HG02943 (cell line): Measurements from ENCODE around the gene PFDN4.

Experiments used
- ATAC-seq: cut with Tn5 transposase; IDR thresholded peaks from one replicate; pipeline ENCODE4 v1.9.1; 2021; ENCODE audit warnings: mild to moderate bottlenecking, low read depth, moderate library complexity; ENCODE audit not compliant: unreplicated experiment

The PFDN4 gene

GRCh38 chr20:54172856-54173652 lies 34.8 kb upstream of the PFDN4 start:
- no peak for ATAC-seq

DNA sequence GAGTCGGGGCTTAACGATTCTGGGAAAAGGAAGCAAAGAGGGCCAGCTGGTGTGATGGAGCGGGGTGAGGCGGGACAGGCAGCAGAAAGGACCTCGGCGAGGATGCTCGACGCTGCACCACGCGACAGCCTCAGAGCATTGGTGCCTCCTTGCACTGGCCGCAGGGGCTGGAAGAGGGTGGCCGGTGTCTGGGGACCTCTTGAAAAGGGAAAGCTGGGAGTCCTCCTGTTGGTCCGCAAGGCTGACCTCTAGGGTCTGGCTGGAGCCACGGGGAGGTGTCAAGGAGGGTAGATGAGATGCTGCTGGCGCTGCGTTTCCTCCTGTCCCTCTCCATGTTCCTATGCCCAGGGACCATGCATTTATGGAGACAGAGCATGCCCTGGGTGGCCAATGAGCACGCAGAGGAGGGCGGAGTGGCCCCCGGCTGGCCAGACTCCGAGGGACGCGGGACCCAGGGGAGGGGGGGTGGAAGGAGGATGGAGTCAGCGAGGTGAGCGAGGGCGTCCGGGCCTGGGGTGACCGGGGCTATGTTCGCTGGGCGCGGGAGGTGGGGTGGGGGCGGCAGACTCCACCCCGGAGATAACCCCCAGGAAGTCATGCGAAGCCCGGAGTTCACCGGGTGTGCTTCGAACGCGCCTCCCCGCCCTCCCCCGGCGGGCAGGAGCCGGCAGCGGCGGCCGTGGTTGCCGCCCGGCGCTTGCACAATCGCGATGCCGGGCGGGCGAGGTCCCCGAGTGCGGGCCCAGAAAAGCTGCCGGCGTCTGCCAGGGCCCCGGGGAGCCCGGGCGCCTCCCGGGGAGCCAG lies 34.0 kb upstream of the PFDN4 start, which contains the start of gene CYP24A1:
CYP24A1 (minus strand) TSS at position 334 of the 804 bp plus-strand sequence. CDS start 407 bp downstream, outside the sequence.
- ATAC-seq = no peak

DNA sequence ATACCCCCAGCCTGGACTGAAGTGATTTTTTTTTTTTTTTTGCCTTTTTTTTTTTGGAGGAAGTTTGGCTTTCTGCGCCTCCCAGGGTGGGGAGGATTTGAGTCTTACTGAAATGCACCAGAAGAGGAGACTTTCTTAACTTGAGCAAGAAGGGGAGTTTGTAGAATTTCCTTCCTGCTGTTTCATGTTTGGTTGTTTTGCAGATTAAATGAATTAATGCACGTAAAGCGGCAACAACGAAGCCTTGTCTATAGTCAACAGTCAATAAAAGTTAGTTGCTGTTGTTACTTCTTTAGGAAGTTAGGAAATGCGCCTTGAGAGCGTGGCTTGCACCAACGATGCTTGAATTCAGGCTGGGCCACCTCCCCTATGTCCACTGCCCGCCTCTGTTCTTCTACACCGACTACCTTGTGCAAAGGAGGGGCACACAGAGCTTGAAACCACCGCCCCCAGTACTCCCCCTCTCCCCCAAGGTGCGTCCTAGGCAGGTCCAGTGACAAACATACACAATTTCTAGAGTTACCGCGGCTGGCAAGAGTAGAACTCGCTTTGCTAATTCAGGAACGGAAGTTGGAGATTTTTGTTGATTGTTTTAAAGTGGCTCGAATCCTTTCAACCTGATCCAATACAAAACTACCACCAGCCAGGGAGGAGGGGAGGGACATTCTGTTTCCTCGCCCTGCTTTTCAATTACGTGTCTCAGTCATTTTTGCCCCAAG lies 33.3 kb upstream of the PFDN4 start:
- no peak for ATAC-seq

GRCh38 chr20:54176610-54177009 lies 31.3 kb upstream of the PFDN4 start:
- no peak for ATAC-seq

DNA sequence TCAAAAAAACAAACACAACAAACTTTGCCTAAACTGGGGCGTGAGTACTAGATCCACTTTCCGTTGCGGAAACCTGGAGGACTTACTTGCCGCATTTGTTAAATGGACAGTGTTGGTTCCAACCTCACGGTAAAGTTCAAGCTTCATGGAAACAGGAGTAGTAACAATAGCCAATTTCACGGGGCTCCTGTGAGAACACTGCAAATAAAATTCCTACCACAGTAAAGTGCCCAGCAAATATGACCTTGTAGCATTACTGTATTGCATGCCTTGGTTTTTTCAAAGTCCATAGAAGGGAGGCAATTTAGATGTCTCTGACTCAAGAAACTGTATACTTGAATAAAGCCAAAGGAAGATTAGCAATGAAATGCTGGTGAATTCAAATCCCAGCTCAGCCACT lies 30.5 kb upstream of the PFDN4 start:
- ATAC-seq = no peak

- no peak for ATAC-seq
These were observed 29.6 kb upstream of the PFDN4 start for GRCh38 chr20:54178256-54178655.

- no peak for ATAC-seq
These were observed 27.9 kb upstream of the PFDN4 start for GRCh38 chr20:54179946-54180345.

DNA sequence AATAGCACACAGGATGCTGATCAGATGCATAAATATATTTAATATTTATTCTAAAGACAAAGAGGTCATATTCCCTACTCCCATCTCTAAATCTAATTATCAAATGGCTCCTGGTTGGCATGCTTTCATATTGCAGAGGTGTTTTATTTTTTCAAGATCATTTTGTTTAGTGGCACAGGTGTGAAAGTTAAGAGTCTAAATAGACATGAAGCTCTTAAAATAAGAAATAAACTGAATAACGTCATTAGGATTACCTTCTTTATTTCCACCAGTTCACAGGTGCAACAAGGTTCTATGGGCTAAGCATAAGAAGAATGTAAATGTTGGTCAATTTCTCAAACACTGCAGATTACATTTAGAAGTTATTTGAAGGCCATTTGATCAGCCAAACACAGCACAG lies 27.0 kb upstream of the PFDN4 start:
- no peak for ATAC-seq

DNA sequence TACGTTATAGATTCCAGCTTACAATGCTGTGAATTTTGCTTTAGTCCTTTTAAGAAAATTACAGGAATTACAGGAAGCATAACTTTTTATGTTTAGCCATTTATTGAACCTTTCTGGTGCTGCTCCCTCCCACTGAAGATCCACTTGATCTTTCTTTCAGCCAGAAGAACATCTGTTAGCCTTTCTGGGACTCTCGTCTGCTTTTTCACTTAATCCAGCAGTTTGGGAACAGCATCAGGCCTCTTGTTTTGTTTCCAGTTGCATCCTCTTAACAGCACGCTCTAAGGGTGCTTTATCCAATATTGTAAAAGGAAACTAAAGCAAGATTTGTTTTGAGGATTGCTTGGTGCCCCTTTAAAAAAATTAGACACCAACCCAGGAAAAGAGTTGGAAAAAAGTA lies 23.8 kb upstream of the PFDN4 start:
- ATAC-seq = no peak

- ATAC-seq = no peak
These were observed 22.8 kb upstream of the PFDN4 start for GRCh38 chr20:54184904-54185626.

- no peak for ATAC-seq
These were observed 19.6 kb upstream of the PFDN4 start for GRCh38 chr20:54188132-54188849.

GRCh38 chr20:54189630-54190029 lies 18.3 kb upstream of the PFDN4 start:
- no peak for ATAC-seq

GRCh38 chr20:54190217-54190616 lies 17.7 kb upstream of the PFDN4 start:
- ATAC-seq = no peak

DNA sequence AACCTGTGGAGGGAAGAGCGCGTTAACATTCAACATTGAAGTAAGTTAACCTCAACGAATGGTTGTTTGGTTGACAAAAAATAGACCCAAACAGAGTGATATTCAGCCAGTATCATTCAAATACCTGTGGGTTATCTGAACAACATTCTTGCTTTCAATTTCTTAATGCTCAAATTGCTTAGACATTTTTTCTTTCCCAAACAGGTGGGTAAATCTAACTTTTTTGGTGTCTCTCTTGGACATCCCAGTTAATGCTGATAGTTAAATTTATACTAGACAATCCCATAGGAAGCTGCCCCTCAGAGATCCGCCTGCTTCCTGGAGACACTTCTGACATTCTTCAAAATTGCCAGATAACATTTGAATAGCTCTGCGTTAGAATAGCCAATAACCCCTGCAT lies 14.1 kb upstream of the PFDN4 start:
- ATAC-seq = no peak

- no peak for ATAC-seq
These were observed 13.0 kb upstream of the PFDN4 start for GRCh38 chr20:54194724-54195438.

DNA sequence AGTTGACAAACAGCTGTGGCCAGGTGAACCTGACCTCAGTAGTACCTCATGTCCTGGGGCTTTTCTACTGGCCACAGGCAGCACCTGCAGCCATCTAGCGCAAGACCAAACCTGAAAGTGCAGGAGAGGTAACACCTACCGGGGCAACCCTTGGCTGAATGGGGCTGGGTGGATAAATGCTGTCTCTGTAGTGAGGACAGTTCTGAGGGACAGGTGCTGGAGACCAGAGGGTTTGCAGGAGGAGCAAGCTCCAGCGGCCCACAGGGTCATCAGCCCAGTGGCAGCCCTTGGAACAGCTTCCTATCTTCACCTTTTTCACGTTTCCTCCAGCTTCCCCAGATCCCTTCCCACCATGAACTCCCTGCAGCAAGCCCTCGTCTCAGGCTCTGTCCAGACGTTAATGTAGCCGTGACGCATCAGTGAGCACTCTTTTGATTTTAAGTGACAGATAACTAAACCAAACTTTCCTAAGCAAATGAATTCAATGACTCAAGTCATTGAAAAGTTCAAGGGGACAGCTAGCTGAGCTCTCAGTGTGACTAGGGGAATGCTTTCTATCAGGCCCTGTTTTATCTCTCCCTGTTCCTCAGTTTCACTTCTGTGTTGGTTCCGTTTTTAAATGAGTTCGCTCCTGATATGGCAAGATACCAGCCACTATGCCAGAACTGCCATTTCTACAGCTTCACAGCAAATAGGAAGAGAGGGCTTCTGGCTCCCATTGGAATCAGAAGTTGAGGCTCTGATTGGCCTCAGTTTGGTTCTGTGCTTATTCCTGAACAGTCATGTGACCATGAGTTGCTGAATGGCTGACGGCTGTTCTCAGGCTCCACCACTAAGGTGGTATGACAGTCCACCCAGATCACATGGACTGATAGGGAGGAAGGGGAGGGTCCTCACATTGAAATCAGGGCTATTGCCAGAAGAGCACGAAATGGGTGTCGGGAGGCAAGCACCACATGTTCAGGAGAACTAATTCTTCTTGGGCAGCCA lies 12.1 kb upstream of the PFDN4 start:
- ATAC-seq = no peak

GRCh38 chr20:54197621-54198604 lies 10.0 kb upstream of the PFDN4 start:
- ATAC-seq = no peak
